K562 (cell line): ENCODE data around the gene LENG9.

Experiments
- CBX5 ChIP-seq: IDR thresholded peaks from 2 replicates; pipeline ENCODE4 v1.6.1; 2014; ENCODE audit warnings: low read depth, borderline replicate concordance
- CEBPB ChIP-seq: fragments of 450-650 bp; IDR thresholded peaks from 2 replicates; pipeline ENCODE4 v1.6.1; 2016; ENCODE audit warnings: missing genetic modification characterization, missing compliant biosample characterization
- CEBPZ ChIP-seq: fragments of 150-350 bp; IDR thresholded peaks from 2 replicates; pipeline ENCODE4 v1.6.1; 2014; ENCODE audit warnings: low read depth, mild to moderate bottlenecking, low read length, borderline replicate concordance
- EZH2 ChIP-seq: IDR thresholded peaks from 2 replicates; pipeline ENCODE4 v1.6.1; 2012; ENCODE audit warnings: low read depth, mild to moderate bottlenecking, inconsistent platforms, low read length, borderline replicate concordance
- IRF9 ChIP-seq: fragments of 450-650 bp; IDR thresholded peaks from 2 replicates; pipeline ENCODE4 v1.6.1; 2016; ENCODE audit warnings: missing biosample characterization, missing genetic modification characterization
- RBM17 ChIP-seq: fragments of 200-400 bp; formaldehyde crosslinking; IDR thresholded peaks from 2 replicates; pipeline ENCODE4 v1.6.1; 2017; ENCODE audit warnings: low read depth, mild to moderate bottlenecking, low read length, borderline replicate concordance
- TCFL5 ChIP-seq: fragments of 250-450 bp; sonication (Bioruptor Pico); conservative IDR thresholded peaks from 2 replicates; pipeline ENCODE4 v1.6.1; 2021; ENCODE audit warnings: mild to moderate bottlenecking, moderate library complexity, matching md5 sums
- USF2 ChIP-seq: sonication (generic); formaldehyde crosslinking; IDR thresholded peaks from 2 replicates; pipeline ENCODE4 v1.5.0; 2020; ENCODE audit warnings: missing genetic modification reagents
- ZBTB33 ChIP-seq: sonication (generic); formaldehyde crosslinking; IDR thresholded peaks from 2 replicates; pipeline ENCODE4 v1.8.1; 2023; ENCODE audit warnings: mild to moderate bottlenecking, missing genetic modification reagents
- ZFX ChIP-seq: sonication (generic); formaldehyde crosslinking; IDR thresholded peaks from 2 replicates; pipeline ENCODE4 v1.8.0; 2022; ENCODE audit warnings: mild to moderate bottlenecking, missing genetic modification reagents, moderate library complexity
- ZNF589 ChIP-seq: fragments of 200-800 bp; sonication (Bioruptor generic); IDR thresholded peaks from 2 replicates; pipeline ENCODE4 v1.6.1; 2016; ENCODE audit warnings: low read depth, missing genetic modification characterization, missing compliant biosample characterization

GRCh38 chr19:54470991-54471782 lies 7.6 kb upstream of the LENG9 start:
- TF ChIP-seq CBX5 = no peak
- no peak for TF ChIP-seq IRF9
- no peak for TF ChIP-seq USF2 (CRISPR knock-in tag)
- TF ChIP-seq CEBPZ = no peak
- TF ChIP-seq TCFL5 (CRISPR knock-in tag) = no peak
- no peak for TF ChIP-seq EZH2
- no peak for TF ChIP-seq RBM17
- TF ChIP-seq ZNF589 (CRISPR knock-in tag) = no peak
- no peak for TF ChIP-seq ZFX (CRISPR knock-in tag)
- no peak for TF ChIP-seq CEBPB
- TF ChIP-seq ZBTB33 = no peak
